HuH-7.5 (cell line): ENCODE results near the gene CCDC102B.
"Not testable (repeated sequence)": the region's sequence is repeated elsewhere in the genome, so short reads cannot be mapped to it uniquely, and the experiment has no call there.

Experiments used
- DNase-seq: peaks from one replicate; pipeline ENCODE4 v3.0.0; 2011; ENCODE audit warnings: low spot score

The CCDC102B gene

DNA sequence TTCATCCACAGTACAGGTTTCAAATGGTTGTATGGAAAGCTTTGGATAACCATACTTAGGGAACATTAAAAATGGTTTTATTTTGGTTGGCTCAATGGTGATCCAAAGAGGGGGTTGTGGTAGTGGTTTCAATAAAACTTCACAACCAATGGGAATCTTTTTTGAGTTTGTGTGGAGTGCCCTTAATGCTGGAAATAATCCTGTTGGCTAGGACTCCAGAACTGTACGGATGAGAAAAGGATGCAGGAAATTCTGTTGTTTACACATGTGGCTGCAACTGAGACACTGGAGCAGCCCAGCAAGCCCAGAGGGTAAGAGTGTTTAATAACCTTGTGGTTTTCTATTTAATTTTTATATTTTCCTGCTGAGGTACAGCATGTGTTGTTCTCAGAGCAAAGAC, at the start of gene CCDC102B:
Gene CCDC102B (plus strand): TSS at position 210 of the 400 bp plus-strand sequence. CDS start 38,684 bp downstream, outside the sequence.
- no peak for DNase-seq

DNA sequence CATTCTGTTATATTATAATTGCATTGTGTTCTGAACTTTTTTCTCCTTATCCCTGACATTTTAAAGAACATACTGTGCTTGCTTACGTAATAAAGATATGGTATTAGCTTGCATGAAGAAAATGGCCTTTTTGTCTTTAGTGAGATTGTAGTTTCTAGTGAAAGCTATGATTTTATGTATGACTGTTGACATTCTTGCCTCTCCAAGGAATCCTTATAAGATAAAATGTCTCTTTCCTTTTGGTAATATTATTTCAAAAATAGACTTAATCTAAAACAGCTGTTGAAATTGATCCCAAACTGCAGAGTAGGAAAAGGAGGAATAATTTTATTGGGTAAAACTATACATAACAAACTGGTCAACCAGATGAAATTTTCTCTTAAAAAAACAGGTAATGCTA, 40.8 kb upstream of the CCDC102B start:
- DNase-seq, result no peak

DNA sequence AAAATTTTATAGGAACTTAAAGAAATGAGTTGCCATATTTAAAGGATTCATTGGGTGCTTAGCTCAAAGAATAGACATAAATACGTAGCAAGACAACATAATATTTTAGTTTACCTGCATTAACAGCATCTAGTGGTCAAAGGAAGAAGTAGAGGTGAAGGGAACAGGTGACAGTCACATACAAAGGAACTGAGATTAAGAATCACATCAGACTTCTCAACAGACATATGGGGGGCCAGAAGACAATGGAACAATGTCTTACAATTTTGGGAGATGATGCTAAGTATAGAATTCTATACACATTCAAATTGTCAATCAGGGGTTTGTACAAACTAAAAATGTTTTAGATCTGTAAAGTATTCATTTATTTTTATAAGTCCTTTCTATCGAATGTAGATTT, 38.6 kb upstream of the CCDC102B start:
- DNase-seq, result no peak

DNA sequence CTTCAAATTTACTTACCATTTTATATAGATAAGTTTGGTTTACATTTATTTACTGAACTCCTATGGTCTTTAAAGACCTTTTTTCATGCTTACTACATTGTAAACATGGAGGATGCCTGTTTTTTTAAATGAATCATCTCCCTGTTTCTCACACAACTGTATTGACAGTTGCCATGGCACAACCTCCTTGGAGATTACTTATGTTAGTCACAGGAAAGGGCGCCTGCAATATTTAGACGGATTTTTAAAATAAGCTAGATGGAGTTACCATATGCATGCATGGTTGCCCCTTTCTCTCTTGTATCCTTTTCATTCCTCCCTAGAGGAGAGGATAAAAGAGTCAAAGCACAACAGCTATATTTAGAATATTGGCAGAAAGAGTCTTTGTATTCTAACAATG, 34.8 kb upstream of the CCDC102B start:
- DNase-seq, result no peak

DNA sequence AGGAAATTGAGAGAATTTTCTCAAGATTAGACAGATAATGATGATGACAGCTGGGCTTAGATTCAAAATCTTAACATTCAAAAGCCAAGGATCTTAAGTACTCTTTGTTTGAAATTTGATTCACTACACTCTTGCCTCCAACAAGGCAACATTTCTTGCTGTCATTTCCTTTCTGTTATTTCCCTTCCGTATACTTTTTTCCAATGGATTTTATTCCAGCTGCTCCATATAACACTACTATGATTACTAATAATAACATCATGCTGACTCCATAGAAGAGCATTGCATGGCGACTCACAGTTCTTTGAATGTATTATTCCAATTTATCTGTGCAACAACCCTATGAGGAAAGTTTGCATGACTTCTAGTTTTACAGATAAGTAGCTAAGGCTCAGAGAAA, 33.9 kb upstream of the CCDC102B start:
- no peak for DNase-seq

DNA sequence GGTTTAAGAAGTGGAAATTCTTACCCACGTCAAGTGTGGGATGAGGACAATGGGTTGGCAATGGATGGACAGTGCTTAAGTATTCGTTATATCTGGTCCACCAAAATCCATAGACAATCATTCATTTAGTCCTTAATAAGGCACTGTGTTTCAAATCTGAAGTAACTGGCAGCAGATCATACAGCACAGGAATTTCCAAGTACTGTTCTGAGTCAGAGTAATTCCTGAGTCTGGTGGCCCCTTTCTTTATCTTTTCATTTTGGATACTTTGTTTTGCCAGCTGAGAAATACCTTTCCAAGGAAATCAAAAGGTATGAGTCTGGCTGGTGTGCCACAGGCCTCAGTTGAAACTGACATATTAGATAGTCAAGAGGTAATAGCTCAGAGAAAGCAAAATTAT, 31.4 kb upstream of the CCDC102B start:
- no peak for DNase-seq

DNA sequence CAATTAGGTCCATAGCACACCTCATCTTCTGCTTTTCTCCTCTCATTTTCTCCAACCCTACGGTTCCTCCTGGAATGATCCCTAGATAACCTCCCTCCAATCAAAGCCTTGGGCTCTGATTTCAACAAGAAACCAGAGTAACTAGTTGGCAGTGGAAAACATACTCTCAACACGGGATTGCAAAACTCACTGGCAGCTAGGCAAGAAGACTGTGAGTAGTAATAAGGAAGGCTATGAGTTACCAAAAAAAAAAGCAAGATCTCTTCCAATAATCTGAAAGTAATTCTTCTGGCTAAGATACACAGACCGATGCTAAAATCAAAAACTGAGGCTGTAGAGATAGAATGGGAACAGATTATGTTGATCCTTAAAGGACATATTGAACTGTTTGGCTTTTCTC, 28.4 kb upstream of the CCDC102B start:
- no peak for DNase-seq

DNA sequence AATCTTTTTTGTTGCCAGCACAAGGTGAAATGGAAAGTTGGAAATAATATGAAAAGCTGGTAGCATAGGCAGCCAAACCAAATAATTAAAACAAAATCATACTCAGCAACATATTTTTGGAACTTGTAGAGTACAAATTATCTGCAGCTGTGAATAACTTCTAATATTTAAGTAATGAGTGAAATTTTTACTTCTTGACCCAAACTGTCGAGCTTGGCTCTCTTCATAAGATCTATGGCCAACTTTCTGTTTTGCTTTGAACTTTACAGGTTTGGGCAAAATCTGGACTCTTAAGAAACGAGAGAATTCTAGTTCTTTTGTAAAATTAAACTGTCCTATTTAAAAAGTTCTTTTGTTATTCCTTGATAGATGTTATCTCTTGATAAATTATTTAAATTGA, 25.6 kb upstream of the CCDC102B start:
- DNase-seq, result no peak

DNA sequence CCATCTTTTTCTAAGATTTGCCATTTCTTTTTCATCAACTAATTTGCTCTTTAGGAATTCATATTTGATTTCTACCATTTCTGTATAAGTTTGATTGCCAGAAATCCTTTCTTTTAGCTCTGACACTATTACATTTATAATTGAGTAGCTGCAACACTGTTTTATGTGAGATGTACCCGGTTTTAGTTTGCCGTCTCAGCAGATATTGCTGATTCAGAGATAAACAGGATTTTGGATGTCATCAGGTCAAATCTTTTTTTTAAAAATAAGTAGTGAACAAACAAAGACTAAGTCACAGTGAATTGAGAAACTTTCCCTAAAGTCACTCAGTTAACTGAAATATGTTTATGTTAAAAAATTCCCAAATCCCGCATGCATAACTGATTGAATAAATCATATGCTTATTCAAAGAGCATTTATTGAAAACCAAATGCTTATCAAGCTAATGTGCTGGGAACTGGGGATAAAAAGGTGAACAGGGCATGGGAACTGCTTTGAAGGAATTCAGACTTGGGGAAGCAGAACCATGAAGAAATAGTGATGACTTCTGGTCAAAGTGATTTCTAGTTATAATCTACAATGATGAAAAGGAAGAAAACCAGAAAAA, 19.5 kb upstream of the CCDC102B start:
- no peak for DNase-seq

DNA sequence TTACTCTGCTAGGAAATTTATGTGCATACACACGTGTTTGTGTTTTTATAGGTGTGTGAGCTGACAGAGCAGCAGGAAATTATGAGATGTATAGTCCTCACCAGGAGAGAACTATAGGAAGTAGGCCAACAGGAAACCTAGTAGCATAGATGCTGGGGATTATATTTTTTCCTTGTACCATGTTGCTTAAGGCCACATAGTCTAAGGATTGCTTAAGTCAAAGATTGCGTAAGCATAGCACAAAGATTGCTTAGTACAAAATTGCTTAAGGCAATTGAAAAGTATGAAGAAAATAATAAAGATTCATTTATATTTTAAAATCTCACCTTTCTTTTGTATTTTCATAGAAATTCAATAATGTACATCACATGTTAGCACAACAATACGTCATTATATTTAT, 18.7 kb upstream of the CCDC102B start:
- DNase-seq, result no peak

DNA sequence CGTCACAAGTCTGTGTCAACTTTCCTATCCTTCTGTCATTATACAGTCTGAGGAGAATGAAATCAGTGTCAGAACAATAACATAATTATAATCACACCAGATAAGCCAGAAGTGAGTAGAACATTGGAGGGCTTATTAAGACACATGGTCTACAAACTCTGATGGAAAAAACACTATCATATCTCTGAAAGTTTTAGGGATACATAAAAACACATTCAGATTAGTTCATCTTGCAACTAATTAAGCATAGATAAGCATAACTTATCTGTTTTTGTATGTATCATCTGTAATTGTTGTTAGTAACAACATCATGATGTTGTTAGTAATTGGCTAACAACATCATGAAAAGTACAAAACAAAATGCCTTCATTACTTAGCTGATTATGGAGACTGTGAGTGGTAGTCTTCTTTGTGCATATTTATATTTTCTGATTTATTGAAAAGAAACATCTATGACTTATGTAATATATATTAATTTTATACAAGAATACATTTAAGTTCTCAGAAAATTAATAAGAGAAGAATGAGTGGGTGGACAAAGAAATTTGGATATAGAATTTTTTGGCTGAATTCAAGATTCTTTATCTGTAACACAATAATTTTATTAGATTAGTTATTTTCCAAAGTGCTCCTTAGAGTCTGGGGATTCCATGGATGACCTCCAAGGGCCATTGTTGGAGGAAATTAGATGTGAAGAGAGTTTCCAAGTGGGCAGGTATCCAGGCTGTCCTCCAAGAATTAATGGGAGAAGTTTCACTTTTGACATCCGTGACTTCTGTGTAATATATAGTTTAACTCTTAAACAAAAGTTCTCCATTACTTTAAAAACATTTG, 16.9 kb upstream of the CCDC102B start:
- DNase-seq, result no peak

DNA sequence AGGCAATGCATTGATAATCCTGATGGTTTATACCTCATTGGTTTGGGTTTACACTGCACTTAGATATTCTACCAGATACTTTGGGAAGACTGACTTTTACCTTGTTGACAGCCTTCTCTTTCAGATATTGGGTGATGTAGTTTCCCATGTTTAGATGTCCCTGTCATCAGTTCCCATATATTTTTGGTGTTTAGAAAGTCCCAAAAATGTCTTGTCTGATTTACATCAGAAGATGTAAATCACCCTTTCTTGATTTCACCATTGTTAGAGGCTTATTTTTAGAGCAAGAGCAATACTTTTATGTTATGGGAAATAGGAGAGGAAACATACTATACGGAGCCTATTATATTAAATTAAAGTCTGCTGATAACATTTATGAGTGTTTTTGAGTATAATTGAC, 14.4 kb upstream of the CCDC102B start:
- no peak for DNase-seq

DNA sequence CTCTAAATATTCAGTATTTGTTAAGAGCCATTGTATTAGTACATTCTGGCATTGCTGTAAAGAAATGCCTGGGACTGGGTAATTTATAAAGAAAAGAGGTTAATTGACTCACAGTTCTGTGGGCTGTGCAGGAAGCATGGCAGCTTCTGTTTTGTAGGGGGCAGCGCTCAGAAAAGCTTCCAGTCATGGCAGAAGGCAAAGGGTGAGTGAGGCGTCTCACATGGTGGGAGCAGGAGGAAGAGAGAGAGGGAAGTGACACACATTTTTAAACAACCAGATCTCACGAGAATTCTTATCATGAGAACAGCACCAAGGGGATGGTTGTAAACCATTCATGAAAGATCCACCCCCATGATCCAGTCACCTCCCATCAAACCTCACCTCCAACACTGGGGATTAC, 13.8 kb upstream of the CCDC102B start:
- no peak for DNase-seq

DNA sequence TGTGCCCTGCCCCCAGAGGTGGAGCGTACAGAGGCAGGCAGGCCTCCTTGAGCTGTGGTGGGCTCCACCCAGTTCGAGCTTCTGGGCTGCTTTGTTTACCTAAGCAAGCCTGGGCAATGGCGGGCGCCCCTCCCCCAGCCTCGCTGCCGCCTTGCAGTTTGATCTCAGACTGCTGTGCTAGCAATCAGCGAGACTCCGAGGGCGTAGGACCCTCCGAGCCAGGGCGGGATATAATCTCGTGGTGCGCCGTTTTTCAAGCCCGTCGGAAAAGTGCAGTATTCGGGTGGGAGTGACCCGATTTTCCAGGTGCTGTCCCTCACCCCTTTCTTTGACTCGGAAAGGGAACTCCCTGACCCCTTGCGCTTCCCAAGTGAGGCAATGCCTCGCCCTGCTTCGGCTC, 7.6 kb upstream of the CCDC102B start:
- DNase-seq, result not testable (repeated sequence)

DNA sequence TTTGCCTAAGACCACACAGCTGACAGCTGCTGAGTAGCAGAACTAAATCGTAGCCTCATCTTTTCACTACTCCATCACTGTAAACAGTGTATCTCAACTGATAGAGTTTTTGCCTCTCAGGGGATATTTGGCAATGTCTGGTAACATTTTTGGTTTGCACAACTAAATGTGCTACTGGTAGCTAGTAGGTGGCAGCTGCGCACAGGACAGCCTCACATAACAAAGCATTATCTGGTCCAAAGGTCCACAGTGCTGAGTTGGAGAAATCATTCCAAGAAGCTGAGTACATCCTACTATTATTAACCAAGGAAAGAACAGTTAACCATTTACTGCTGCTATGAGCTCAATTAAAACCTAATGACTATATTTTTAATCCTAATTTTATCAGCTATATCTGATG, 6.1 kb upstream of the CCDC102B start:
- DNase-seq, result no peak

DNA sequence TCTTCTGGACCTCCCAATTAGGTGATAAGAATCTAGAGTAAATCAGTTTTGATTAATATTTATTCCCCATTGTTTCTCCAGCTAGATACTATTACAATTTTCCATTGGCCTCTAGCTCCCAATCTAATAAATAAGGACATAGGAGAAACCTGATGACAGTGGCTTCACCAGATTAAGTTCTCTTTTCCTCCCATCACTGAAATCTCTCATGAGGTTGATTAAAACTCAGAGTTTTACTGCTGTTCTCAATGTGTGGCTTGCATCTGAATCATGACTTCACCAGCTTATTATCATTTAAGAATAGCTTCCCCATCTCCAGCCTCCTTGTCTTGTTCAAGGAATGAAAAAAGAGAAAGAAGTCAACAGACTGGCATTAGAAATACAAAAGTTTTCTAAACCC, 3.9 kb upstream of the CCDC102B start:
- DNase-seq, result no peak

DNA sequence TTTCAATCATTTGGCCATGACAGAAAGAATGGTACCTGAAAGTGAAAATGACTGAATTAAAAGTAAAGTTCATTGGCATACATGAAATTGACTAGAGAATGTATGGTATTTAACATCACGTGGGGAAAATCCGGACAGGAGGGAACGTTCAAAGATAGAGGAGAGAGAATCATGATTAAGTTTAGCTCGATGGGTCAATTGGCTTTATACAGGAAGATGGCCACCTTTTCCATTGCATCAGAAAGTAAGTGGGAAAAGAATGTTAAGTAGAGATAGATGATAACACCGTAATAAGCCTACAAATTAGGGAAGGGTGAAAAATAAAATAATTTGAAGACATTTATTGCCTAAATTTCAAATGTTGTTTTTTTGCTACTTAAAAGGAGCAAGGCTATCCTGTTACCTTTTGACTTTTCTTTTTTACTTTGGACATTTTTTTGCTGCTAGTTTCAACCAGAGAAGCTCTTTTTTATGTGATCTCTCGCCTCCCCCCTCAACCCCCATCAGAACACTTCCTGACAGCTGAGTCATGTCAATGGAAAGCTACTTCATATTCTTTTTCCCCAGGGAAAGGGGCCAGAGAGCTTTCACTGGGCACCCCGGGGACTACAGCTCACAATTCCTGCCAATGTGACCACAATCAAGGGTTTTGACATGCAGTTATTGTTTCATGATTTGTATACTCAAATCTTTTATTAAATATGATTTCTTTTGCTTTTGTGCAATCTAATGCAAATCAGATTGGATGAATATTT, 767 bp upstream of the CCDC102B start:
- no peak for DNase-seq

DNA sequence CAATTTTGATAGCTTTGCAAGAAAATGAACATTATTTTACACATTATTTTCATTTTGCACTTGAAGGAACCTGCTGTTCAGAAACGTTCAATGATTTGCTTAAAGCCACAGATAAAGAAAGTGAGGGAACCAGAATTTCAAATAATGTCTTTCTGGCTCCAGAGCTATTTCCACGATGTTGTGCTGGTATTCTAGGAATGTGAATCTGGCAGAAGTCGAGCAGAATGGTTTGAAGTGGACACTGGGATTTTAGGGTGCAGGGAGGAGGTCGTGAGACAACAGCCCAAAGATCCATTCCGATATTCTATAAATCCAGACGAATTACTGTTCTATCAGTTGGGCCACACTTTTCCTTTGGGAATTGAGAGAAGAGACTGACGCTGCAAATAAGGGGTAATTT, 2.2 kb downstream of the CCDC102B start:
- no peak for DNase-seq

DNA sequence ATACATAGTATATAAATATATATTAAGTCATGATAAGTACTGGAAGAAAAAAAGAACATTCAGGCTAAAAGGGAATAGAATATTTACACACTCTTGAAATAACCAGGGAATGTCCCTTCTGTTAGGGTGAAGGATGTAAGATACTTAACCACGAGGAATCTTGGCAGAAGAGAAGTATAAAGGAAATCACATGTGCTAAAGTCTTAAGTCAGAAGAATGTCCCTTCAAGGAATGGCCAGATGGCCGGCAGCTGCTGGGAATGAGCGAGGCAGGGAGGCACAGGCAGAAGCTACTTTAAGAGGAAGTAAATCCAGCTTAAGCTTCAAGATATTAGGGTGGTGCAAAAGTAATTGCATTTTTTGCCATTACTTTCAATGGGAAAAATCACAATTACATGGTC, 5.5 kb downstream of the CCDC102B start:
- no peak for DNase-seq

DNA sequence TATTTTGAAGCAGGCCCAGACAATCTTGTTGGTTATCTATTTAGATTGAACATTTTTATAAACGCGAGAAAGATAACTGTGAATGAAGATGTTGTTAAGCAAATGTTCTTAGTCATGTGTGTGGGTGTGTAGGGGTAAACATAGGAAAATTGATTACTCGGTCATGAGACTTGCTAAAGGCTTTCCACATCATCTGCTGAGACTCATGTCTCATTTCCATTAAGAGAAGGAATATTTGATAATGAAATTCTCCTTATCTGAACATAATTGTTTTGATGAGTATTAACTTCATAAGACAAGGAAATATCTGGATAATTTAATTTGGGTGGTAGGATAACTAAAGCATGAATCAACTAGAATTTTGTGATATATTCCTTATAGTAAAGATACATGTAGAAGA, 19.7 kb downstream of the CCDC102B start:
- DNase-seq, result no peak

DNA sequence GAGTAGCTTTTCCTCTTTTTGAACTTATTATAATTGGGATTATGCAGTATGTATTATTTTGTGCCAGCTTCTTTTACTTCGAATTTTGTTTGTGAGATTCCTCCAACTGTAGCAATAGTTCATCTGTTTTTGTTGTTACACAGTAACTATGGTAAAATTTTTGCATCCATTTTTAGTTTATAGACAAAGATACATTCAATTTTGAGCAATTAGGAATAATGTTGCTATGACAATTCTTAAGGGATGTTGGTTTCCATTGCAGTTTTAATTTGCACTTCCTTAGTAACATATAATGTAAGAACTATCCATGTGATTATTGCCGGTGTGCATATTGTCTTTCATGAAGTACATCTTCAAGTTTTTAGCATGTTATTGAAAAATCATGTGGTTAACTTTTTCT, 20.7 kb downstream of the CCDC102B start:
- DNase-seq, result no peak

DNA sequence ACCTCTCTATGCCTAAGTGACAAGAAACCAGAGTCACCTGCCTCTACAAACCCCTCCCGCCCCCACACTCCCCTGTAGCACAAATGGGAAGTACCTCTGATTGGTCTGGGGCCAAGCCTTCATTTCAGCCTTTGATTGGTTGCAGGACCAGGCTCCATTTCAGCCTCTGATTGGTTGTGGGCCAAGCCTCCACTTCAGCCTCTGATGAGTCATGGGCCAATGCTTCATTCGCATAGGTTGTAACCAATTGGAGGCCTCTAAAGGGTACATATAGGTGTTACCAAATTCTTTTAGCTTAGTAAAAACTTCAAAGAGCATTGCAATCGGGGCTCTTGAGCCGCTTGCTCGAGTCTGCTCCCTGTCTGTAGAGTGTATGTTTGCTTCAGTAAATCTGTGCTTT, 25.0 kb downstream of the CCDC102B start:
- no peak for DNase-seq

DNA sequence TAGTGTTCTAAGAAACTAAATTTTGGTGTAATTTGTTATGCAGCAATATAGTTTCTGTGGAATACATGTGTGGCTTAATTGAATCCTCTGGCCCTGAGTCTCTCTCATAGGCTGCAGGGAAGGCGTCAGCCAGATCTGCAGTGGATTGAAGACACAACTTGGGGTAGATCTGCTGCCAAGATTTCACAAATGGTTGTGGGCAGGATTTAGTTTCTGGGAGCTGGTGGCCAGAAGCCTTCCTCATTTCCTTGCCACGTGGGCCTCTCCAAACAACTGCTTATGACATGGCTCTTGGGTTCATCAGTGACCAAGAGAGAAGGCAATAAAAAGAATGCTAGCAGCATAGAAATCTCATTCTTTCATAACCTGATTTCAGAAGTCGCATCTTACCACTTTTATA, 28.2 kb downstream of the CCDC102B start:
- DNase-seq, result no peak
